ENCODE measurements around the gene SPATA16.

The SPATA16 gene

GRCh38 chr3:173043757-173044156 lies 97.3 kb downstream of the SPATA16 start:
- no peak for TF ChIP-seq EZH2phosphoT487 (IDR thresholded peaks at IDR 0.05; ENCODE audit: borderline replicate concordance, low read length)
- TF ChIP-seq, protein P1, sequence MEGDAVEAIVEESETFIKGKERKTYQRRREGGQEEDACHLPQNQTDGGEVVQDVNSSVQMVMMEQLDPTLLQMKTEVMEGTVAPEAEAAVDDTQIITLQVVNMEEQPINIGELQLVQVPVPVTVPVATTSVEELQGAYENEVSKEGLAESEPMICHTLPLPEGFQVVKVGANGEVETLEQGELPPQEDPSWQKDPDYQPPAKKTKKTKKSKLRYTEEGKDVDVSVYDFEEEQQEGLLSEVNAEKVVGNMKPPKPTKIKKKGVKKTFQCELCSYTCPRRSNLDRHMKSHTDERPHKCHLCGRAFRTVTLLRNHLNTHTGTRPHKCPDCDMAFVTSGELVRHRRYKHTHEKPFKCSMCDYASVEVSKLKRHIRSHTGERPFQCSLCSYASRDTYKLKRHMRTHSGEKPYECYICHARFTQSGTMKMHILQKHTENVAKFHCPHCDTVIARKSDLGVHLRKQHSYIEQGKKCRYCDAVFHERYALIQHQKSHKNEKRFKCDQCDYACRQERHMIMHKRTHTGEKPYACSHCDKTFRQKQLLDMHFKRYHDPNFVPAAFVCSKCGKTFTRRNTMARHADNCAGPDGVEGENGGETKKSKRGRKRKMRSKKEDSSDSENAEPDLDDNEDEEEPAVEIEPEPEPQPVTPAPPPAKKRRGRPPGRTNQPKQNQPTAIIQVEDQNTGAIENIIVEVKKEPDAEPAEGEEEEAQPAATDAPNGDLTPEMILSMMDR (IDR thresholded peaks at IDR 0.05; ENCODE audit: low read depth, low read length, poor library complexity, severe bottlenecking), result no peak
- Histone ChIP-seq H3K27ac (ENCODE audit: low read depth, low read length) (no peak overlapping the region), H3K4me2 (ENCODE audit: low read length) (no peak overlapping the region), H3K4me1 (ENCODE audit: control insufficient read depth, low read length) (no peaks in the 10 kb centered on the region), H3K4me3 (ENCODE audit: low read length) (no peak overlapping the region), H3F3A (ENCODE audit: control insufficient read depth, insufficient read depth) (no peaks in the 10 kb centered on the region), H3K9me2 (replicated peaks; ENCODE audit: control insufficient read depth, low read length) (no peaks in the 10 kb centered on the region), H4K20me1 (ENCODE audit: control insufficient read depth, insufficient read depth, low read depth, low read length) (no peaks in the 10 kb centered on the region), H3K36me3 (ENCODE audit: control insufficient read depth, low read length) (no peaks in the 10 kb centered on the region), H3K27me3 (ENCODE audit: control insufficient read depth, low read length) (no peaks in the 10 kb centered on the region), H3K79me2 (ENCODE audit: control insufficient read depth, low read length) (no peaks in the 10 kb centered on the region), H3K9me3 (ENCODE audit: control insufficient read depth, insufficient read depth, low read length) (no peaks in the 10 kb centered on the region)

DNA sequence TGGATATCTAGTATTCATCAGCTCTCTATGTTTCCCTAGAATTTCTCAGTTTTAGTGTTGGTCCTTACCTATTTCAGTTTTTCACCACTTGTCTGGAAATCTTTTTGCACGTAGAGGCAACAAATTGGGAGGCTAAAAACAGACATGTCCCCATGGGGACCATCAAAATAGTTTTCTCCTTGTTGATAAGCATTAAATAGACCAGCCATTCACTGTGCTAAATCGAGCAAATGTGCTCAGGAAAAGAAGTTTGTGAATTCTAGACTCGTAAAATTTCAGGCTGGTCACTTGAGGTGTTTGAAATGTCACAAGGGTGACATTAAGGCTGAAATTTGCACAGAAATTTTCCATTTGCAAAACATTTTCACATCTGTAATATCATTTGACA lies 102.6 kb downstream of the SPATA16 start:
- no peak overlapping the region for H3K4me2 ChIP-seq (ENCODE audit: low read length)

GRCh38 chr3:173037840-173038483 lies 103.1 kb downstream of the SPATA16 start:
- H4K20me1 ChIP-seq (ENCODE audit: control insufficient read depth, insufficient read depth, low read depth, low read length), result no peaks in the 10 kb centered on the region
- no peaks in the 10 kb centered on the region for H3K9me3 ChIP-seq (ENCODE audit: control insufficient read depth, insufficient read depth, low read length)
- no peak overlapping the region for H3K4me3 ChIP-seq (ENCODE audit: low read length)
- H3K4me2 ChIP-seq (ENCODE audit: low read length), result no peak overlapping the region
- no peaks in the 10 kb centered on the region for H3F3A ChIP-seq (ENCODE audit: control insufficient read depth, insufficient read depth)
- no peaks in the 10 kb centered on the region for H3K79me2 ChIP-seq (ENCODE audit: control insufficient read depth, low read length)
- no peaks in the 10 kb centered on the region for H3K9me2 ChIP-seq (replicated peaks; ENCODE audit: control insufficient read depth, low read length)
- no peak for TF ChIP-seq EZH2phosphoT487 (IDR thresholded peaks at IDR 0.05; ENCODE audit: borderline replicate concordance, low read length)
- TF ChIP-seq, protein P1 (IDR thresholded peaks at IDR 0.05; ENCODE audit: low read depth, low read length, poor library complexity, severe bottlenecking), result no peak
- H3K27ac ChIP-seq (ENCODE audit: low read depth, low read length), result no peak overlapping the region
- no peaks in the 10 kb centered on the region for H3K36me3 ChIP-seq (ENCODE audit: control insufficient read depth, low read length)
- no peaks in the 10 kb centered on the region for H3K4me1 ChIP-seq (ENCODE audit: control insufficient read depth, low read length)
- no peaks in the 10 kb centered on the region for H3K27me3 ChIP-seq (ENCODE audit: control insufficient read depth, low read length)

More for the DNA sequence above, 102.6 kb downstream of the SPATA16 start:
- Histone ChIP-seq H3K27me3 (ENCODE audit: control insufficient read depth, low read length) (no peaks in the 10 kb centered on the region), H3K36me3 (ENCODE audit: control insufficient read depth, low read length) (no peaks in the 10 kb centered on the region), H3K9me2 (replicated peaks; ENCODE audit: control insufficient read depth, low read length) (no peaks in the 10 kb centered on the region), H3F3A (ENCODE audit: control insufficient read depth, insufficient read depth) (no peaks in the 10 kb centered on the region), H3K9me3 (ENCODE audit: control insufficient read depth, insufficient read depth, low read length) (no peaks in the 10 kb centered on the region), H3K4me3 (ENCODE audit: low read length) (no peak overlapping the region), H3K27ac (ENCODE audit: low read depth, low read length) (no peak overlapping the region), H3K79me2 (ENCODE audit: control insufficient read depth, low read length) (no peaks in the 10 kb centered on the region), H3K4me1 (ENCODE audit: control insufficient read depth, low read length) (no peaks in the 10 kb centered on the region), H4K20me1 (ENCODE audit: control insufficient read depth, insufficient read depth, low read depth, low read length) (no peaks in the 10 kb centered on the region)
- TF ChIP-seq, protein P1 (IDR thresholded peaks at IDR 0.05; ENCODE audit: low read depth, low read length, poor library complexity, severe bottlenecking), result no peak
- TF ChIP-seq EZH2phosphoT487 (IDR thresholded peaks at IDR 0.05; ENCODE audit: borderline replicate concordance, low read length), result no peak

Data from DOHH2 (cell line).